GM06990 (cell line): ENCODE results near the gene GRIN2D.

ENCODE experiments used
- DNase-seq: peaks from one replicate; pipeline ENCODE4 v3.0.0-alpha.2; 2011; ENCODE audit not compliant: insufficient read length; ENCODE audit errors: extremely low read depth
- H3K27me3 ChIP-seq: replicated peaks from 2 replicates; pipeline ENCODE4 v1.6.0; 2011; ENCODE audit warnings: low read length; ENCODE audit not compliant: control insufficient read depth, insufficient read depth
- H3K36me3 ChIP-seq: 2 replicates; pipeline ENCODE4 v1.5.1; 2011; ENCODE audit warnings: low read length; ENCODE audit not compliant: control insufficient read depth, insufficient read depth
- H3K4me3 ChIP-seq: replicated peaks from 2 replicates; pipeline ENCODE4 v1.5.1; 2011; ENCODE audit warnings: low read depth, mild to moderate bottlenecking, control low read depth, low read length
- TF ChIP-seq, protein P1 (sequence below): IDR thresholded peaks from 2 replicates; pipeline ENCODE4 v1.5.1; 2011; ENCODE audit warnings: low read length, control low read depth, mild to moderate bottlenecking, inconsistent platforms; ENCODE audit not compliant: insufficient read depth, poor library complexity, severe bottlenecking

GRIN2D gene

DNA sequence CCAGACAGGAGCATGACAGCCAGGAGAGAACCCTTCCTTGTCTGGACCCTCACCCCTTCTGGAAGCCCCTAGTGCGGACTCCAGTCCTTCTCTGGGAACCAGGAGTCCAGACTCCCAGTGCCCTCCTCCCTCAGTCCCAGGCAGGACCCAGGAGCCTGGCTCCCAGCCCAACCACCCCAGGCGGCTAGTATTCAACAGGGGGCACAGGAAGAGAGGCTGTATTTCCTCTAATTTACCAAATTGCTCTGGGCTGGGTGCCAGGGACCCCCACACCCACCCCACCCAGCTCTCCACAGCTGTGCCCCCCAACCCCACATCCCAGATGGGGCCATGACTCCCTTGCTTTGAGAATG, 3.3 kb downstream of the GRIN2D start:
- Histone ChIP-seq H3K4me3 (no peak overlapping the region), H3K36me3 (no peaks in the 10 kb centered on the region), H3K27me3 (peaks cover 3% of the 10 kb centered on the region)
- no peak for DNase-seq
- TF ChIP-seq, protein P1, sequence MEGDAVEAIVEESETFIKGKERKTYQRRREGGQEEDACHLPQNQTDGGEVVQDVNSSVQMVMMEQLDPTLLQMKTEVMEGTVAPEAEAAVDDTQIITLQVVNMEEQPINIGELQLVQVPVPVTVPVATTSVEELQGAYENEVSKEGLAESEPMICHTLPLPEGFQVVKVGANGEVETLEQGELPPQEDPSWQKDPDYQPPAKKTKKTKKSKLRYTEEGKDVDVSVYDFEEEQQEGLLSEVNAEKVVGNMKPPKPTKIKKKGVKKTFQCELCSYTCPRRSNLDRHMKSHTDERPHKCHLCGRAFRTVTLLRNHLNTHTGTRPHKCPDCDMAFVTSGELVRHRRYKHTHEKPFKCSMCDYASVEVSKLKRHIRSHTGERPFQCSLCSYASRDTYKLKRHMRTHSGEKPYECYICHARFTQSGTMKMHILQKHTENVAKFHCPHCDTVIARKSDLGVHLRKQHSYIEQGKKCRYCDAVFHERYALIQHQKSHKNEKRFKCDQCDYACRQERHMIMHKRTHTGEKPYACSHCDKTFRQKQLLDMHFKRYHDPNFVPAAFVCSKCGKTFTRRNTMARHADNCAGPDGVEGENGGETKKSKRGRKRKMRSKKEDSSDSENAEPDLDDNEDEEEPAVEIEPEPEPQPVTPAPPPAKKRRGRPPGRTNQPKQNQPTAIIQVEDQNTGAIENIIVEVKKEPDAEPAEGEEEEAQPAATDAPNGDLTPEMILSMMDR: no peak

DNA sequence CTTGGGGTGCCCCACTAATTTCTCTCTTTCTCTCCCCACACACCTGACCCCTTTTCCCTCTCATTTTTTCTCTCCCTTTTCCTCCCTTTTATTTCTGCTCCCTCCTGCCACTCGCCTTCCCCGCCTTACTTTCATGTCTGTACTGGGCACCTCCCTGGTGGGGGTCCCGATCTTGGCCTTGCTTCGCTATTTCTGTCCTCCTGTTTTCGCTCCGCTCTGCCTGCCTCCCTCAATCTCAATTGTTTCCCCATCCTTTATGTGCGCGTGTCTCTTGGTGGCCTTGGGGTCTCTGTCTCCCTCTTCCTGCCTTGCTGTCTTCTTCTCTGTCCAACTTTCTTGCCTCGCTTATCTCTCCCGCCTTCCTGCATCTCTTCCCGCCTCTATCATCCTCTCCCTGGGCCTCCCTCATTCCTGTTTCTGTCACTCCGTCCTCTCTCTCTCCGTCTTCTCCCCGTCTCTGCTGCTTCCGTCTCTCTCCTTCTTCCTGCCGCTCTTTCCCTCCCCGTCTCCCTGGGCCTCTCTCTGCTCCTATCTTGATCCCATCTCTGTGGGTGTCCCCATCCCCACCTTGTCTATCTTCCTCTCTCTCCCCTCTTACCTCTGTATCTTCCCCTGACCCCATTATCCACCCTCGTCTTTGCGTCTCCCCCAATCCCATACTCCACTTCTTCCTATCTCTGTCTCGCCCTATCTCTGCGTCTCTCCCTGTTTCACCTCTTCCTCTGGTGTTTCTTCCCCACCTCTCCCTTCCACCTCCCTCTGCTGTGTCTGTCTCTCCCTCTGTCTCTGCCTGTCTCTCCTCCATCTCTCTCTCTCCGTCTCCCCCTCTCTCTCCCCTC, 4.0 kb downstream of the GRIN2D start:
- TF ChIP-seq, protein P1: no peak
- no peak for DNase-seq
- H3K36me3 ChIP-seq: no peaks in the 10 kb centered on the region
- H3K4me3 ChIP-seq: peak overlapping the region; percentile 51
- peaks cover 3% of the 10 kb centered on the region for H3K27me3 ChIP-seq

DNA sequence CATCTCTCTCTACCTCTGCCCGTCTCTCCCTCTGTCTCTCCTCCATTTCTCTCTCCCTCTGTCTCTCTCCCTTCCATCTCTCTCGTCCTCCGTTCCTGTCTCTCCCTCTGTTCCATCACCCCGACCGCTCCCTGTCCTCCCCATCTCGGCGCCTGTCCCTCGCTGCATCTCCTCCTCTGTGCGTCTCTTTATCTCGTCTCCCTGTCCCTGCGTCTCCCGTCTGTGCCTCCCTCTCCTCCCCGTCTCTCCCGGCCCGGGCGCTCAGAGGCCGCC, 4.6 kb downstream of the GRIN2D start:
- no peak for DNase-seq
- TF ChIP-seq, protein P1: no peak
- Histone ChIP-seq H3K36me3 (no peaks in the 10 kb centered on the region), H3K27me3 (peaks cover 3% of the 10 kb centered on the region), H3K4me3 (peak overlapping the region; percentile 51)

DNA sequence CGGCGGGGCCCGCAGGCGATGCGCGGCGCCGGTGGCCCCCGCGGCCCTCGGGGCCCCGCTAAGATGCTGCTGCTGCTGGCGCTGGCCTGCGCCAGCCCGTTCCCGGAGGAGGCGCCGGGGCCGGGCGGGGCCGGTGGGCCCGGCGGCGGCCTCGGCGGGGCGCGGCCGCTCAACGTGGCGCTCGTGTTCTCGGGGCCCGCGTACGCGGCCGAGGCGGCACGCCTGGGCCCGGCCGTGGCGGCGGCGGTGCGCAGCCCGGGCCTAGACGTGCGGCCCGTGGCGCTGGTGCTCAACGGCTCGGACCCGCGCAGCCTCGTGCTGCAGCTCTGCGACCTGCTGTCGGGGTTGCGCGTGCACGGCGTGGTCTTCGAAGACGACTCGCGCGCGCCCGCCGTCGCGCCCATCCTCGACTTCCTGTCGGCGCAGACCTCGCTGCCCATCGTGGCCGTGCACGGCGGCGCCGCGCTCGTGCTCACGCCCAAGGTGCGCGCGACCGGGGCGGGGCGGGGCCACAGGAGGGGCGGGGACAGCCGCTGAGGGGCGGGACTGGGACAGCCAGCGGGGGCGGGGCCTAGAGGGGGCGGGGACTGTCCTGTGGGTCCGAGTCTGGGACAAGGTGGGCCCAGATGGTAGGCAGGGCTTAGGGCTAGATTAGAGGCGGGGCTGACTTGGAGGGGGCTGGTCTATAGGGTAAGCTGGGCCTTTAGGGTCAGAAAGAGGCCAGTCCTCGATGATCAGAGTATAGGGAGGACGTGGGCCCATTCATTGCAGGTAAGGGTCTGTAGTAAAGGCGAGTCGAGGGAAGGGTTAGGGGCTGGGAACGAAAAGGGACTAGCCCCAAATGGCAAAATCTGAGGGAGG, 5.1 kb downstream of the GRIN2D start:
- H3K4me3 ChIP-seq: peak overlapping the region; percentile 51
- TF ChIP-seq, protein P1: no peak
- peaks cover 2% of the 10 kb centered on the region for H3K27me3 ChIP-seq
- H3K36me3 ChIP-seq: no peaks in the 10 kb centered on the region
- DNase-seq: peak; percentile 91

DNA sequence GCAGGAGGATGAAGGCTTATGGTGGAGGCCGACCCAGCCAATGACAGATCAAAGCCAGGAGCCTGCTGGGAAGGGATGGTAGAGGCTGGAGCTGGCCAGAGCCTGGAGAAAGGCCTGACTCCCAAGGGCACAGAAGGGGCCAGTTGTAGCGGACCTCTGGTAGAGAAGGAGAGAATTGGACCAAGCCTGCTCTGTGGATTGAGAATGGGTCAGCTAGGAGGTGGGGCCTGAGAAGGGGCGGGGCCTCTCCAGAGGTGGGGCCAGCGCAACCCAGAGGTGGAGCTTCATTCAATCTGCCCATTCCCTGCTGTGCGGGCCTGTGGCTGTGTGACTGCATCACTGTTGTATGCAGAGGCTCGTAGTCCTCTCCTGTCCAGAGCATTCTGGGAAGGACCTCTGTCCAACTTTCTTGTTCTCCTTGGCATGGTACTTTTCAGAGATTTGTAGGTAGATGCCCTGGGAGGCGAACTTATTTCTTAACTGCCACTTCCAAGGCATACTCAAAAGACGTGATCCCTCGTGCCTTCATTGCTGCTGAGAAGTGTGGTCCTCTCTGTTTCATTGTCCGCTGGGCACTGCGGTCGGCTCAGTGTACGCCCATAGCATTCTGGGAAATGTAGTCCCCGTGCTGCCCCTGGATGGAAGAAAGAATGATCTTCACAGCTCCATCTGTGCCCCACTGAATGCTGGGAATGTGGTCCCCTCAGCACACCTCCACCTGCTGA, 6.7 kb downstream of the GRIN2D start:
- H3K27me3 ChIP-seq: no peaks in the 10 kb centered on the region; the same call in none of the 2 replicates
- no peak overlapping the region for H3K4me3 ChIP-seq
- DNase-seq: no peak
- TF ChIP-seq, protein P1: no peak
- H3K36me3 ChIP-seq: no peaks in the 10 kb centered on the region
